HL-60 (cell line): ENCODE measurements around the gene MT2A.

Experiments used
- DNase-seq, 2 experiments: peaks; one replicate each; pipeline ENCODE4 v3.0.0-alpha.2; 2010 to 2020; ENCODE audit warnings: low read depth in 1 of 2, low spot score in 1 of 2
- H3K27ac ChIP-seq: fragments of 250-450 bp; sonication (Bioruptor Pico); replicated peaks from 2 replicates; pipeline ENCODE4 v1.5.1; 2020; ENCODE audit warnings: mild to moderate bottlenecking, moderate library complexity
- H3K27me3 ChIP-seq: fragments of 250-450 bp; sonication (Bioruptor Pico); 2 replicates; pipeline ENCODE4 v1.5.1; 2021; ENCODE audit warnings: mild to moderate bottlenecking, moderate library complexity; ENCODE audit not compliant: insufficient read depth, poor library complexity, severe bottlenecking
- H3K4me3 ChIP-seq: replicated peaks from 2 replicates; pipeline ENCODE4 v1.5.1; 2011; ENCODE audit warnings: mild to moderate bottlenecking, control low read depth, low read length; ENCODE audit not compliant: insufficient read depth
- GABPA ChIP-seq: IDR thresholded peaks from 2 replicates; pipeline ENCODE4 v1.6.1; 2012; ENCODE audit warnings: low read depth
- POLR2AphosphoS5 ChIP-seq: IDR thresholded peaks from 2 replicates; pipeline ENCODE4 v1.6.1; 2012; ENCODE audit warnings: low read depth
- REST ChIP-seq: IDR thresholded peaks from 2 replicates; pipeline ENCODE4 v1.6.1; 2012; ENCODE audit warnings: low read depth; ENCODE audit not compliant: insufficient replicate concordance
- SPI1 ChIP-seq: IDR thresholded peaks from 2 replicates; pipeline ENCODE4 v1.6.1; 2012; ENCODE audit warnings: low read depth, mild to moderate bottlenecking, borderline replicate concordance
- TF ChIP-seq, protein P1 (sequence below): IDR thresholded peaks from one replicate; pipeline ENCODE4 v1.5.1; 2011; ENCODE audit warnings: low read length, control low read depth, inconsistent platforms; ENCODE audit not compliant: insufficient read depth

MT2A gene

DNA sequence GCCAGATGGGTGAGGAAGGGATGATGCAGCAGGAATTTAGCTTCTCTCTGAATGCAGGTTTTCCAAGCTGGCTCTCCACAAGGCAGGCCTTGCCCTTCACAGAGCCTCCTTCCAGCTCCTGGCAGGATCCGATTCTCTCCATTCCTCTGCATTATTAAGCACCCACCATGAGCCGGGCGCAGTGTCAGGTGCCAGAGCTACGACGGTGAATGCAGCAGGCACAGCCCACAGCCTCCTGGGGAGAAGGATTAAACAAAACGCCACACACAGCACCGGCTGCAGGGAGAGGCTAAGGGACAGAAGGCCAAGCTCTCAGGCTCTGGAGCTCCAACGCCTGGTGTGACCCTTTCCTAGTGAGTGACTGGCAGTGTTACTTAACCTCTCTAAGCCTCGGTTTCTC lies 7.1 kb upstream of the MT2A start:
- TF ChIP-seq, protein P1, sequence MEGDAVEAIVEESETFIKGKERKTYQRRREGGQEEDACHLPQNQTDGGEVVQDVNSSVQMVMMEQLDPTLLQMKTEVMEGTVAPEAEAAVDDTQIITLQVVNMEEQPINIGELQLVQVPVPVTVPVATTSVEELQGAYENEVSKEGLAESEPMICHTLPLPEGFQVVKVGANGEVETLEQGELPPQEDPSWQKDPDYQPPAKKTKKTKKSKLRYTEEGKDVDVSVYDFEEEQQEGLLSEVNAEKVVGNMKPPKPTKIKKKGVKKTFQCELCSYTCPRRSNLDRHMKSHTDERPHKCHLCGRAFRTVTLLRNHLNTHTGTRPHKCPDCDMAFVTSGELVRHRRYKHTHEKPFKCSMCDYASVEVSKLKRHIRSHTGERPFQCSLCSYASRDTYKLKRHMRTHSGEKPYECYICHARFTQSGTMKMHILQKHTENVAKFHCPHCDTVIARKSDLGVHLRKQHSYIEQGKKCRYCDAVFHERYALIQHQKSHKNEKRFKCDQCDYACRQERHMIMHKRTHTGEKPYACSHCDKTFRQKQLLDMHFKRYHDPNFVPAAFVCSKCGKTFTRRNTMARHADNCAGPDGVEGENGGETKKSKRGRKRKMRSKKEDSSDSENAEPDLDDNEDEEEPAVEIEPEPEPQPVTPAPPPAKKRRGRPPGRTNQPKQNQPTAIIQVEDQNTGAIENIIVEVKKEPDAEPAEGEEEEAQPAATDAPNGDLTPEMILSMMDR, result no peak
- no peak for TF ChIP-seq REST
- no peak for TF ChIP-seq GABPA
- no peak for TF ChIP-seq SPI1
- no peak for TF ChIP-seq POLR2AphosphoS5
- no peaks in the 10 kb centered on the region for H3K27me3 ChIP-seq
- DNase-seq, result no peak
- H3K27ac ChIP-seq, result no peak overlapping the region
- no peak overlapping the region for H3K4me3 ChIP-seq

DNA sequence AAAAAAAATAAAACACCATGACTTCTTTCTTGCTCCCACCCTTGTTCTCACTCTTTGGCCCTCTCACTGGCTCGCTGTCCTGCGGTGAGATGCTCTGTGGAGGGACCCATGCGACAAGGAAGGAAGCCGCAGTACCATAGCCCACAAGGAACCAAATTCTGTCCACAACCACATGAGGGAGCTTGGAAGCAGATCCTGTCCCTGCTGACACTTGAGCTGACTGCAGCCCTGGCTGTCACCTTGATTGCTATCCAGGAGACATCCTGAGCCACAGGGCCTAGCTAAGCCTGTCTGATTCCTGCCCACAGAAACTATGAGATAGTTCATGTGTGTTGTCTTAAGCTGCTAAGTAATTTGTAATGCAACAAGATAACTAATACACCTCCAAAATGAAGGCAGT lies 4.8 kb upstream of the MT2A start:
- TF ChIP-seq POLR2AphosphoS5, result no peak
- TF ChIP-seq GABPA, result no peak
- no peak for TF ChIP-seq REST
- TF ChIP-seq, protein P1, result peak; percentile 21
- H3K27ac ChIP-seq, result no peak overlapping the region
- H3K27me3 ChIP-seq, result no peaks in the 10 kb centered on the region
- peak in 1 of 2 experiments; percentile 62 for DNase-seq
- H3K4me3 ChIP-seq, result no peak overlapping the region

DNA sequence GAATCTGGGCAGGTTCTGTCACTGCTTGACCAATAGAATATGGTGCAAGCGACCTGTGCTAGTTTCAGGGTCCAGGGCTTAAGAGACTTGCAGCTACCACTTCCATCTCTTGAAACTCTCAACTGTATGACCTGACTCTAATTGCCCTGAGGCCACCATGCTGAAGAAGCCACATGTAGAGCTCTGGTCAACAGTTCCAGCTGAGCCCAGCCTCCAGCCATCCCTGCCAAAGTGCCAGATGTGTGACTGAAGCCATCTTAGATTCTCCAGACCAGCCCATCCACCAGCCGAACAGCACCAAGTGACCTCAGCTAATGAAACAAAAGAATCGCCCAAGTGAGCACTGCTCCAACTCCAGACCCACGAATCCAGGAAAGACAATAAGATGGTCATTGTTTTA lies 3.4 kb upstream of the MT2A start:
- DNase-seq, result no peak
- TF ChIP-seq, protein P1, result no peak
- TF ChIP-seq SPI1 (no peak), GABPA (no peak), POLR2AphosphoS5 (no peak), REST (no peak)

More for the DNA sequence above, 3.4 kb upstream of the MT2A start:
- no peak overlapping the region for H3K27ac ChIP-seq
- no peaks in the 10 kb centered on the region for H3K27me3 ChIP-seq
- H3K4me3 ChIP-seq, result no peak overlapping the region
